HCEC 1CT (cell line): ENCODE measurements around the gene LRP8.

Experiments
- DNase-seq: peaks from one replicate; pipeline ENCODE4 v3.0.0-alpha.2; 2017

Gene LRP8

DNA sequence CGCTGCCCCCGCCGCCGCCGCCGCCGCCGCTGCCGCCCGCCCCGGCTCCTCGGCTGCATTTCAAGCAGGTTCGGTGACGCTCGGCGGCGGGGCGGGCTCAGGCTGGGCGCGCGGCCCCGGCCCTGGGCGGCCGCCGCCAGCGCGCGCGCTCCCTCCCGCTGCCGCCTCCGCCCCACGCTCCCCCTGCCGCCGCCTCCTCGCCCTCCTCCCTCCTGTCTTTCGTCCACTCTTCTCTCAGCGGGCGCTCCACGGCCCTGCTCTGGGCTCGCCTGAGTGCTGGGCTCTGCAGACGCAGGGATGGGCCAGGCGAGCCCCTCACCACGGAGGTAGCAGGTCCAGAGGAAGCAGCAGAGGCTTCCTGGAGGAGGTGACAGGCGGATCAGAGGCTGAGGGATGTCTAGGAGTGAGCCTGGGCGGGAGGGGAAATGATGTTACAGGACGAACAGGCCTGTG is at the start of gene LRP8:
TSS of gene LRP8 (minus strand) at position 62 of the 453 bp plus-strand sequence. CDS start 158 bp downstream, outside the sequence.
- peak; percentile 77 for DNase-seq

- DNase-seq: no peak
Measured at GRCh38 chr1:53377438-53377841, 49.6 kb upstream of the LRP8 start.

DNA sequence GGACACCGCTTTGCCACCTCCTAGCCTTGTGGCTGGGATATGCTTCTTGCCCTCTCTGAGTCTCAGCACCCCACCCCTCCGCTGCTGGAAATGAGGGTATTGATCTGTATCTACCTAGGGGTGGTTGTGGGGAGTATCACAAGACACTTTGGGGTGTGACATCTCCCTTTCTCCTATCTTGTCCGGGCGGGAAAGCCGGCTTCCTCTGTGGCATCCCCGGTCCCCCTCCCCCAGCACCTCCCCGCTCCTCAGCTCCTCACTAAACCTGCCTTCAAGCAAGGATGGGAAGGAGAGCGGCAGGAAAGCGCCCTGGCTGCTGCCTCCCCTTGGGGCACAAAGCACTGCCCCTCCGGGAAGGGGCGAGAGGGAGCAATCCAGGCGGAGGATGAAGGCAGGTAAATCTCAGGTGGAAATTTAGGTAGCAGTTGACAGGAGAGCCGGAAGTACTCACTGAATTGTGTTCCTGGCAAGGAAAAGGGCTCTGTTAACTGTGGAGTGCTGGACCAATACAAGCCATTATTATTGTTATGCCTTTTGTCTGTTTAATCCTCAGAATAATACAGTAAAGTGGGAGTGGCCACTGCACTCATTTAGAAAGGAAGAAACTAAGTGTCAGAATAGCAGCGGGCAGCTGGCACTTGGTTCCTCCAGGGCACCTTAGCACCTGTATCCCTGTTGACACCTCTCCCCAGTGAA is 49.0 kb upstream of the LRP8 start:
- no peak for DNase-seq

GRCh38 chr1:53376041-53376461 is 48.2 kb upstream of the LRP8 start:
- DNase-seq: no peak

DNA sequence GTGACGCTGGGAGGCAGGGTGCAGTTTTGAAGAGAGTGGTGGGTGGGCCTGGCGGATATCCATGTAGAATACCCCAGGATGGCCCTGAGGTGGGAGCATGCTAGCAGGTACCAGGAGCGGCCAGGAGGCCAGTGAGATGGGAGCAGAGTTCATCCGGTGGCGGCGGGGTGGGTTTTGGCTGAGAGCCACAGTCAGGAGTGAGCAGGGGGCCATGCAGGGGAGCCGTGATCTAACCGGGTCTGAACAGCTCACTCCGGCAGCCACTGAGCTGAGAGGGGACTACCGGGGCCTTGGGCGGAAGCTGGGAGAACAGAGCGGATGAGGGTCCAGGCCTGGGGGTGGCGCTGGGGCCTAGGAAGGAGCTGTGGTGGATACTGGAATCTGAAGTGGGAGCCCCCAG is 47.6 kb upstream of the LRP8 start:
- DNase-seq: no peak

DNA sequence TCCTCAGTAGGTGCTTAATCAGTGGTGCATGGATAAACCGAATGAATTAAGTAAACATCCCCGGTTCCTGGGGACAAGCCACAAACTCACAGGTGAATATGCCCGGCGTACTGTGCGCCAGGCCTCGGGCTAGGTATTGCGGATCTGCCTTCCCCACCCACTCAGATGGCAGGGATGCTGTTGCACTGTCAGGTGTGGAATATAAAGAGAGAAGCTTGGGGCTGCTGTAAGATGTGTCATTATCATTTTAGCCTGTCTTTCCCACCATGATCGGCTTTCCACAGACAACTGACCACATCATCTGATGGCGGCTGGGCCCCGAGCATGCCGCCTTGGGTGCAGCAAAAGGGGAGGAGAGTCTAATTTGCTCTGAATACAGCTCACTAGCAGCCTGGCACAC is 45.4 kb upstream of the LRP8 start:
- DNase-seq: no peak

DNA sequence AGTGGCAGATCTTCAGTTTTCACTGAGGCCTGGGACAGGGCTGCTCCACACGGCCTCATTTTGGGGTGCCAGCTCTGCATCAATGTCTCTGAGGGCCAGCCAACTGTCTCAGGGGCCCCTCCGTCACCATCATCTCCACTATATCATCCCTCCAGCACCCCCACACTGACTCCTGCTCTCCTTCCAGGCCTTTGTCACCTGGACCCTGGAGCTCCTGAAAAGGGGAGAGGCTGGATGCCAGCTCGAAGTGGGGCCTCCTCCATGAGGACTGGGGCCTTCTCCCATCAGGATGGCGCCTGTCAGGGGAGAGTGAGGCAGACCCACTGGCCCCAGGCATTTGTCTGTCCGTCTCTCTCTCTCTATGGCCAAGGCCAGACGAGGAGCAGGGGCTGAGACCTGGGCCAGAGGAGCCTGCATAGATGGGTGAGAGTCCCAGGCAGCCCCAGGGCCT is 44.7 kb upstream of the LRP8 start:
- DNase-seq: no peak

DNA sequence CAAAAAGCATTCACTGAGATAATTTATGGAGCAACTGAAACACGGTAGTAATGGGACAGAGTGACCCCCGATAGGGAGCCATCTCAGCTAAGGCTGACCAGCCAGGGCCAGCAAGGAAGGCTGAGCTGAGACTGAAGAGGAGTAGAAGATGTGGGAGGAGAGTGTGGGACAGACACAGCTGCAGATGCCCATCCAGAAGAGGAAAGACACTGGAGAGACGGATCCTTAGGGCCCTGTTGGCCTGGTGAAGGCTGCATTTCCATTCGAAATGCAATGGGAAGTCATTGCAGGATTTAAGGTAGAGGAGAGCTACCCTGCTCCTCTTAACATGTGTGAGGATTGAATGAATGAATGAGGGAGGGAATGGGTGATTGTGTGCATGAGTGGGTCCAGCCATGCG is 44.0 kb upstream of the LRP8 start:
- DNase-seq: no peak

DNA sequence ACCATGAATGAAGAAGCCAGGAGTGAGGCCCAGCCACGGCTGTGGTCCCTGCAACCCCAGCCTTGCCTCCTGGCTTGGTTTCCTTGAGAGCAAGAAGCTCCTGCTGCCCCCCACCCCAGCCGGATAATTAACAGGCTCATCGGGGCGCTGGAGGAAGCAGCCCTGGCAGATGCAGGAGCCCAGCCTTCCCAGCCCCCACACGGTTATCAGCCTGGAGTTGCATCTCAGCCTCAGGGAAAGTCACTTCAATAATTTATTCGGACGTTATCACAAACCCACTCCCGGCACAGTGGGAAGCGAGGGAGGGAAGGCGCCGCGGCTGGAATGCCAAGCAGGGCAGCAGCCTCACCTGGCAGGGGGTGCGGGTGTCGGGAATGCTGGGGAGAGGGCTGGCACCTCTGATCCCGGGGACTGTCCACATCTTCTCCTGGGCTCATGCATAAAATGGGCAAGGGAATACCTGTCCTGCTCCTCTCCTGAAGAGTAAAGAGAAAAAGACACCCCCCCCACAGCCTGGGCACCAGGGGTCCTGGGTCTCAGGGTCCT is 43.3 kb upstream of the LRP8 start:
- no peak for DNase-seq

GRCh38 chr1:53370369-53370961 is 42.6 kb upstream of the LRP8 start:
- no peak for DNase-seq

GRCh38 chr1:53369761-53370160 is 41.9 kb upstream of the LRP8 start:
- no peak for DNase-seq

GRCh38 chr1:53369034-53369750 is 41.3 kb upstream of the LRP8 start:
- no peak for DNase-seq

GRCh38 chr1:53368314-53369033 is 40.6 kb upstream of the LRP8 start:
- DNase-seq: no peak

GRCh38 chr1:53367503-53368313 is 39.8 kb upstream of the LRP8 start:
- DNase-seq: no peak

- DNase-seq: no peak
Measured at GRCh38 chr1:53366901-53367502, 39.1 kb upstream of the LRP8 start.

DNA sequence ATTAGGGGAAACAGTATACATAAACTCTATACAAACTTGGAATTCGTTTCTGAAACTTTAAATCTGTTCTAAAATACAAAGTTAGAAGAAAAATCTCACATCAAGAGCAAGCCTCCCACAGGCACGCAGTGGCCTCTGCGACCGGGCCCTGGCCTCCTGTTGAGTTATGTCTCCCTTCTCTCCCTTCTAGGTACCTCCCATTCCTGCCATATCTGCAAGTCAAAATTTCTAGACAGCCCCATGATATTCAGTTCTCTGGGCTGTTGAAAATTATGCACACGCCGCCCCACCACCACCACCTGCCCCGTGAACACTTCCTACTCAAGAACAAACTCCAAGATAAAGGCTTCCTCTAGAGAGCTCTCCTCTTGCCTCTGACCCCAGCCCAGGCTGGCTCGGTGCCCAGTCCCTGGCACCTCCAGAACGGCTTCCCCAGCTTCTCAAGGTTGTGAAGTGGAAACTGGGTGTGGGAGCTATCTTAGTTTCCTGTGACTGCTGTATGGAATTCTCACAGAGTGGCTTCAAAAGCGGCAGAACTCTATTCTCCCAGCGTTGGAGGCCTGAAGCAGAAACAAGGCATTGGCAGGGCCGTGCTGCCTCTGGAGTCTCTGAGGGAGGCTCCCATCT is 37.7 kb upstream of the LRP8 start:
- DNase-seq: no peak

- no peak for DNase-seq
Measured at GRCh38 chr1:53362851-53363642, 35.2 kb upstream of the LRP8 start.

GRCh38 chr1:53362270-53362669 is 34.4 kb upstream of the LRP8 start:
- DNase-seq: no peak

DNA sequence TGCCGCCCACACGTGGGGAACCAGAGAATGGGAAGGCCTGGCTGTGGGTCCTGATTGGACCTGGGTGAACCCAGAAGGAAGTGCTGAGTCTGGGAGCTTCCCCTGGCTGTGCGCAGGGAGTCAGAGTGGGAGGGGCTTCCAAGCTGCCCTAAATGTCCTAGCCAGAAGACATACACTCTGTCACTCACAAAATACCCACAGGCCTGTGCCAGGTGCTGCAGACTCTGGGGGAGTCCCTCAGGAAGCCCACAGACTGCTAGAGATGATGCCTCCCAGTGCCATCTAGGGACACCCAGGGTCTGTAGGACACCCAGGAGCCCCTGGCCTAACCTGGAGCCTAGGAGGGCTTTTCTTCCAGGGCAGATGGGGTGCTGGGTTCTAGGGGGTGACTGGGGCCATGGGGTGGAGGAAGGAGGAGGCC is 33.7 kb upstream of the LRP8 start:
- DNase-seq: no peak

GRCh38 chr1:53359934-53360276 is 32.0 kb upstream of the LRP8 start:
- DNase-seq: no peak
